NOMO-1 treated with dmso at 0.1 percent for 144 hours (cell line): ENCODE results near the gene SMARCE1.

ENCODE experiments used
- DNase-seq: peaks from one replicate; lab custom pipeline; 2025; ENCODE audit not compliant: unreplicated experiment; lab: John Stamatoyannopoulos, UW

SMARCE1 gene

DNA sequence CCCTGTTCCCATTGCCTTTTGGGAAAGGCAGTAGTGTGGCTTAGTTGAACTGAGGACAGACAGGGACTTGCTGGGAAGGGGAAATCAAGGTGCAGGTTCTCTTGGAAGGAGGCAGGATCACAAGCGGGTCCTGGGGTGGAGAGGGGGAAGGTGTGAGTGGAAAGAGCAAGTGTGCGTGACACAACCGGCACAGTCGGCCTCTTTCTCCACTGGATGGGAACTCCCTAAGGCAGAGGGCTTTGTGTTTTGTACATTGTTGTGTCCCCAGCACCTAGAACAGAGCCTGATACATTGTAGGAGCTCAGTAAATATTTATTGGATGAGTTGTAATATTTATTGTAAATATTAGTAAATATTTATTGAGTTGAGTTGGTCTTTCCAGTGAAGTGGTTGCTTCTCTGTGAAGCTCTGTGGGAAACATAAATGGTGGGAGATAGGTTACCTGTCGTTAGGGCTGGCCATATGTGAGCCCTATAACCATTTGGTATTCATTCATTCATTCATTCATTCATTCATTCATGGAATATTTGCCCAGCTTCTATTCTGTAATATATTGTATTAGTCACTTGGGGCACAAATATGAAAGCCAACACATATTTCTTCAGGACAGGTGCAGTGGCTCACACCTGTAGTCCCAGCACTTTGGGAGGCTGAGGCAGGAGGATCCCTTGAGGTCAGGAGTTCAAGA is 34.0 kb downstream of the SMARCE1 start:
- DNase-seq, result no peak

DNA sequence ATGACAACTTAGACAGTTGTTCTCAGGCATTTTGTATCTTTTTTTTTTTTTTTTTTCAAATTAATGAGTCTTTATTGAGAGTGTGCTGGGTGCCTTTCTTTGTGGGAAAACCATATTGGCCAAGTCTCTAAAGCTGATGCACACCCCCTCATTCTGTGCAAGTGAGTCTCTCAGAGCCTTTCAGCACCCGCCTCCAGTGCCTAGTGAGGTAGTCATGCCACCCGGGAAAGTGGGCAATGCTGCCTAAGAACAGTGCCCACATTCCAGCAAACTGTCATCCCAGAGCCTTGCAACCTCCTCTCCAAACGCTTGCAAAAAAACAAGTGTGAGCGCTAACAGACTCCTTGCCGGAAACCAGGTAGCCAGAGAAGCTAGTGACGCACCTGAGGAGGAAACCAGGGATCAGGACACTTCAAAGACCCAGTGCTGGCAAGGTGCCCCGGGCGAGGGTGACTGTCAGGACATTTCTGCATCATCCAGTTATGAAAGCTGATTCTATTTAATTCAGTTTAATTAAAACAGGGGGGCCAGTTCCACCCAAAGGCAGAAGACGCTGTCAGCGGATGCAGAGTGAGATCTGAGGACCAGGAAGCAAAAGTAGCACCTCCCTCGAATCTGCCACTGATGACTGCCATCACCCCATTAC is 34.9 kb downstream of the SMARCE1 start:
- no peak for DNase-seq

DNA sequence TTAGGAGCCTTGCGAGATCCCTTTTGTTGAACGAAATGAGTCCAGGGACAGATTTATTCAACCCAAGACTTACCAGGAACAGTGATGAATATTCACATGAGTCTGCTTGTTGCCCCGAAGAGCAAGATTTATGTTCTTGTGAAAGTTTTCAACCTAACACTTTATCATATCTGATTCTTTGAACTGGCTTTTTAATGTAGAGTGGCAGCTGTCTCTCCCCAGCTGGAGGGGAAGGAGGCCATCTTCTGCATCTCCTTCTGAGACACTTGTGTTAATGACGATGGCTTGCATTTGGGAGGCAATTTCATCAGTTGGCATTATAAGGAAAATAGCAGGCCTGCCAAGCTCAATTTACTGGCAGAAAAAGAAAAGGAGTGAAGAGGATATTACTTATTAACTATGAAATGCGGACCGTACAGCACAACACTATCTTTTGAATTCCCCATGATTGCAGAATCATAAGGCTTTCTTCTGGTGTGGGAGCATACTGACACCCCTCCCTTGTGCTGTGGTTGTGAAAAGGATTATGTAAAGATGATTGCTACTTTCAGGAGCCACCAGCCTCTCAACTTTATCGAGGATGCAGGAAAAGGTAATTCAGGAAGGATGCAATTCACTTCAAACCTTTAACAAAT is 35.7 kb downstream of the SMARCE1 start:
- no peak for DNase-seq

DNA sequence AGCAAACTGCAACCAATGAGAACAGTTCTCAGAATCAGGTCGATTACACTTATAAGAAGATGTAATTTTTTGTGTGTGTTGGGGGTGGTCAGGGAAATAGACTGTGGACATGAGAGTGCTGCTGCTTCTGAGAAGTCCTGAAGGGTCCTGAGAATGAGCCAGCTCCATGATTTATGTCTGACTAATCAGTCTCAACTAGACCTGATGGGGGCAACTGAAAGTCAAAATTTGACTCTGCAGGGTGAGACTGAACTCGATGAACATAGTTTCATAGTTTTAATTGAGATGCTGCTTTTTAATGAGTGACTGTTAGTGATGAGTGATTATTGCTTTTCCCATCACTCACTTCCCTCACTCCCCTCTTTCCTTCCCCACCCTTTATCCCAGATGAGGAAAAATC is 37.3 kb downstream of the SMARCE1 start:
- no peak for DNase-seq

DNA sequence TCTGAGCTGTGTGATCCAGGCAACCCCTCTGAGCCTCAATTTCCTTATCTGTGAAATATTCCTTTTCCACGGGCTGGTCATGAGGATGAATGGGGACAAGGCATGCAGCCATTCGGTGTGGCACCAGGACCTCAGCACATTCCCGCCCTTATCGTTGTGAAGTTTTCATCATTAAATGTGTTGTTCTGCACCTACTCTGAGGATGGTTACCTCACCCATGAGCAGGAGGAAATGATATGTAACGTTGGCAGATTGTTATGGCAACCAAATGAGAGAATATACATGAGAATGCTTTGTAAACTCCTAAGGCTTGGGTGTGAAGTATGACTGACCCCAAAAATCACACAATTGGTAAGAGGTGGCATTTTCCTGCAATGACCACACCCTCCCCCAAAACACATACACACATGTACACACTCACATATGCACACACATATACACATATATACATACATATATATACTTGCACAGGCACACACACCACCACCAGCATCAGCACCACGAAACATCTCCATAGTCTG is 39.5 kb downstream of the SMARCE1 start:
- no peak for DNase-seq

DNA sequence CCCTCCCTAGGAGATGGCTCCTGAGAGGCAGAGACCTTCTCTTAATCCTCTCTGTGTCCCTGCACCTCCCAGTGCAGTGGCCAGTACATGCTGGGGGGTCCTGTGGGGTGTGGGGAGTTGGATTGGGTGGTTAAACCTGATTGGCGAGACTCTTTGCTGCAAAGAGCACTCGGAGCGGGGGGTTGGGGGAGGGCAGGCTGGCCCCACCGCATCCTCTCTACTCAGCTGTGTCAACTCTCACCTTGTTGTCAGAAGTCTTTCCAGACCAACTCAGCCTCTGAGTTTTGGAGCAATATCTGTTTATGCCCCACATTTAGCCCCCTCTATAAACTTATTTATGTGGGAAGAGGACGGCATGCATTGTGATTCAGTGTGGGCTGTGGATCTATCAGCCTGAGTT is 40.0 kb downstream of the SMARCE1 start:
- no peak for DNase-seq

DNA sequence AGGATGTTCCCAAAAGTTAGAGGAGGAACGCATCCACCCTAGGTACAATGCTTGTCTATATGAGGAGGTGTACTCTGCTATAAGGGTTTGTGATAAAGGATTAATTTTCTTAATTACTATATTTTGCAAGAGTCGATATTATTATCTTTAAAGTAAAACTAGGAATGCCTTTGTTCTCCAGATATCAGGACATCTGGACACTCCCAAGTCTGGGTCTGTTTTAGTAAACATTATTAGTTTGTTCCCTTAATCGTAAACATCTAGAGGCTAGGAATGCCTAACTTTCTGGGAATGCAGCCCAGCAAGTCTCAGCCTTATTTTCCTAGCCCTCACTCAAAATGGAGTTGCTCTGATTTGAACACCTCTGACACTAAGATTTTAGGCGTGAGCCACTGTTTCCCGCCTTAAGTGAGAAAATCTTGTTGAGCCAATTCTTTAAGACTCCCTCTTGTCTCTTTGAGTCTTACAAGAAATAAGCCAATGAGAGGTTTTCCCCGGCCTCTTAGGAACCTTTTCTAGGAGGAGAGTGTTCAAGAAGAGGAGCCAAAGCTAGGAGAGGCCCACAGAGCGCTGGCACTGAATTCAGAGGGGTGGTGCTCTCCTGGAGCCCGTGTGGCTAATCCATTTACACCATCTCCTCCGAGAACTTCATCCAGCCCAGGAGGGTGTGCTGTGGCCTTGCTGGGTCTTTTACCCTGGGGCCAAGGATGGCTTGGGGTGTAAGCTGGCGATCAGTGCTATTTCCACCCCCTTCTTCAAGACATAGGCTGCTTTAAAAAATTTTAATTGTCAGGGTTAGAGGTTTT is 40.9 kb downstream of the SMARCE1 start:
- no peak for DNase-seq

DNA sequence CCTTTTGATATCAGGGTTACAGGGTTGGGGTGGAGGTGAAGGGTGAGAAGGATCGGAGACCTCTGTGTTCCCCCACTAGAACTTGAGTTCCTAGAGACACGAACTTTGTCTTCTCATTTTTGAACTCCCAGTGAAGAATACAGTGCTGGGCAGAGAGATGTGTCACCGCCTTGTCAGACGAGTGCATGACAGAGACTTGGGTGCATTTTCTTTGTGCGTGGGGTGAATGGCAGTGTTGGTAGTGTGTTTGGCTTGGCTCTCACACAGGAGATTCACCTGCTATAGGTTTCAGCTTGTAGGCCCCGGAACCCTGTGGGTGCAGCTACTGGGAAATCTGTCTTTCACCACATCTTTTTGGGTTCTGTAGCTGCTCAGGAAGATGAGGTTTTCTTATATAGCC is 42.3 kb downstream of the SMARCE1 start:
- DNase-seq, result no peak

DNA sequence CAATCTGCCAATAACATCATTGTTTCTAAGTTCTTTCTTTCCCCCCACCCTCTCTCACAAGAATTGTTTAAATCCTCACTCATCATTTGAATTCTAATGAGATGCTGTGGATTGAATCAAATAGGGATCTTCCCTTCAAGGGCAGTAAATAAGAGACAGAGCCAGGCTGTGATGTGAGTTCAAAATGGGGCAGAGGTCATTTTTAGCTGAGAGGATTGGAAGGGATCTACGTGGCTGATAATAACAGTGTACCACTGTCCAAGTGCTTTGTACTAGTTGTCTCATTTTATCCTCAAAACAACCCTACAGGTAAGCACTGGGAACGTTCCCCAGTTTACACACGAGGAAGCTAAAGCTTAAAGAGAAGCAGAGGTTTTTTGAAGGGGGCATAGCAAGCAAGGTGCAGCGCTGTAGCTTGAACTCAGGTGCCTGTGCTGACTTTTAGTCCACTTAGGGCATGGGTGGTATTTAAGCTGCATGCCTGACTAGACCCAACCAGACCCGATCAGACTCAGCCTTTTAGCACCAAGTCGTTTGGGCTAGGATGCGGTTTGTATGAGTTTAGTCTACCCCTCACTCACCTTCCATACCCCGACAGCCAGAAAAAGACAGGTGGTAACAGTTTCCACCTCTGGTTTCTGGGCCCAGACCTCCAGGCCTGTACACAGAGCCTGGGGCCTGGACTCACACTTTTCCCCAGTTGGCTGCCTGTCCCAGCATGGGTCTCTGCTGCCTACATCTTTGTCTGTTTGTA is 43.1 kb downstream of the SMARCE1 start:
- DNase-seq, result no peak

DNA sequence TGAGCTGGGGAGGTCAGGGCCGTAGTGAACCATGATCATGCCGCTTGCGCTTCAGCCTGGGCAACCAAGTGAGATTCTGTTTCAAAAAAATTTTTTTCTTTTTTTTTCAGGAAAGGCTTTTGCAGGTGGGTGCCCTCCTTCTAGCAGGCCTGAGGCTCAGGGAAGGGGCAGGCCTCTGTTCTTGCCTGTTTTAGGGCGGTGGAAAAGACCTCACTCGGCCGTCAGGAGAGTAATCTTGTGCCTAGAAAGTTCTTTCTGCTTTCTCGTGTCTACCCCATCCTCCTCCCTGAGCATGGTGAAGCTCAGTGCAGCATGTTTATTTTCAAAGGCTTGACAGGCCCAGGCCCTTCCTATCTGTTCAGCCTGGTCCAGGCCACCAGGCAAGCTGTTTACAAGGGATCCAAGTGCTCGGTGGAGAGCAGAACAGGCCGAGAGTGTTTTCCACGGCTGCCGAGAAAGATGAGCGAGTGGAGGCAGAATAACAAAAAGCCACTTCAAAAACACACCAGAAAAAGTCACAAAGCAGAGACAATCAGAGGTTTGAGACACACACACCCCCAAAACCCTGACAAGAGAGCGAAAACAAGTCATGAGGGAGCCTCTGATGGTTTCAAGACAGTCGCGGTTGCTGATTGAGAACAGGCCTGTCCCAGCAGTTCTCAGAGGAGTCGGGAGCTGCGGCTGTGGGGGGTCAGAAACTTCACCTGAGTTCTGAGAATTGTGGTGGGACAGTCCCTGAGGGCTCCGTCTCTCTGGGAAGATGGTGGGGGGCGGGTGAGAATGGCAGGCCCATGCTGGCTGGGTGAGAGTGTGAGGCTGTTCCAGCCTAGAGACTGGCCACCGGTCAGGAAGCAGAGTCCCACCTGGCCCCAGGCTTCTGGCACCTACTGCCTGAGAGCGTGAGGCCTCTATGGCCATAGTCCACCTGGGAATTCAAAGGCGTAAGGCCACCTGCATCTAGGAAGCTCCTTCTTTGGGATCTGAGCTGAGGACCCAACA is 44.9 kb downstream of the SMARCE1 start:
- DNase-seq, result no peak

DNA sequence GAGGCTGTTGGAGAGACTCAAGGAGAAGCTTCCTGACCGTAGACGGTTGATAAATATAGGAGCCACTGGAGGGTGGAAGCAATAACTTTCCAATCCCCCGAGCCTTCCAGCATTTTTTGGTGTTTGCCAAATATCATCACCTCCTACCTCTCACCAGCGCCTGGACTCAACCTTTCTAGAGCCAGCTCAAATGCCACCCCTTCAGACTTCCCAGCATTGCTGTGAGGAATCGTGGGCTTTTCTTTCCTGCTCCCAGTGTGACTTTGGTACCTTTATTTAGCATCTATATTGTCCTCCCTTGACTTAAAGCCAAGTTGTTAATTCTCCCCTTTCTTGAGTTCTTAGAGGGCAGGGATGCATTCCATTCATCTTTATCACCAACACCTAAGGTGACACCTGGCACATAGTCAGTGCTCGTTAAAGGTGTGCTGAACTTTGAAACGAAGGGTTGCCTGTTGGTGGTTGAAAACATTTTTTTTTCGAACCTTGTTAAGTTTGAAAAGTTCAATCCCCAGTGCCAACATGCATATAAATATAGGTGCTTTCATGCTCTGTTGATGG is 47.1 kb downstream of the SMARCE1 start:
- no peak for DNase-seq

DNA sequence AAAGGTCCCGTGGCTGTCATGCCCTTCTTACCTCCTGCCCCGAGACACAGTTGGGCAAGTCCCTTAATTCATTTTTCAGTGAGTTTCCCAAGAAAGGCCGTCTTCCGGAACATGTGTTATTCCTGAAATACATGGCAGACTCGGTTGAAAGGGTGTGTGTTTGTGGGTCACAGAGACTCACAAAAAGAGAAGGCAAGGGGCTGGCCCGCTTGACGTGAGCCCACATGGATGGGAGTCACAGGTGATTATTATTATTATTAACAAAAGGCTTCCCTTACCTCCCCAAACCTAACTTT is 48.2 kb downstream of the SMARCE1 start:
- no peak for DNase-seq

DNA sequence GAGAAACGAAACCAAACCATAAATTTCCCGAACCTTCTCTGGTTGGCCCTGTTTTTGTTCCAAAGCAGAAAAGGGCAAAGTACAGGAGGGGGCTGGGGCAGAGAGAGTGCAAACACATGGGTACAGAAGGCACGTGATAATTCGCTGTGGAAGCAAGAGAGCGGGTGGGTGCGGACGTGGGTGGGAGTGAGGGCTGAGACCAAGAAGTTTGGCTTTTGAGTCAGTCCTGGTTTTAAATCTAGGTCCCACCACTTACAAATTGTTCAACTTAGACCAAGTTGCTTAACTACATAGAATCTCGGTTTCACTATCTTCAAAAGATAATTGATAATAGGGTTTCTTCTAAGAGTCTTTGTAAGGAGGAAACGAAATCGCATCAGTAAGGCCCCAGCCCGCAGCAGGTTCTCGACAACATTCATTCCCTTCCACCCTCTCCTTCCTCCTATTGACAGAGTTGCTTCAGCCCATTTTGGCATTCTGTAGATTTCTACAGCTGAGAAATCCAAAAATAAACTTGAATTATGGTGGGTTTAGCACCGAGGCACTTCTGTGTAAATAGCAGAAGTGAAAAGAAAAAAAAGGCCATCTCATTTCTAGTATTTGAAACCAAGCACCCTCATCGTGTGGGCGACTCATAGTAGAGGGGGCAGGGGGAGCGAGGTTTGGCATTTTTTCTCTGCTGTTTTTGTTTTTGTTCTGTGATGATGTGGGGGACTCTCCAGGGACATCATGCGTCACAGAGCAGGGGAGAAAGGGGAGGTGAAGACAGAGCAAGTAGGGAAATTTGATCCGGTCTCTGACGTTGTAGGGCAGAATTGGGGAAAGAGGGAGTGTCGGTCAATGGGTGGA is 48.8 kb downstream of the SMARCE1 start:
- peak; percentile 82 for DNase-seq

DNA sequence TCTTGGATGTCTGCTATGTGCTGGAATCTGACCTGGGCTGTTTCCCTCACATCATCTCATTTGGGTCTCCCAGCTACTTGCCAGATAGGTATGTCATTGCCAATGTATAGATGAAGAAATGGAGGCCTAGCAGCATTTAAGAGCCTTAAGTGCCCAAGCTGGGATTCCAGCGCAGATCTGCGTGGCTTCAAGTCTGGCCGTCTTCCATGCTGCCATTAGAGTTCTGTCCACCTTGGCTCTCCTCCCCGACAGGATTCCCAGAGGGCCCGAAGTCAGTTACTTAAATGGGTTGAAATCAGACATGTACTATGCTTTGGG is 49.4 kb downstream of the SMARCE1 start:
- DNase-seq, result no peak

DNA sequence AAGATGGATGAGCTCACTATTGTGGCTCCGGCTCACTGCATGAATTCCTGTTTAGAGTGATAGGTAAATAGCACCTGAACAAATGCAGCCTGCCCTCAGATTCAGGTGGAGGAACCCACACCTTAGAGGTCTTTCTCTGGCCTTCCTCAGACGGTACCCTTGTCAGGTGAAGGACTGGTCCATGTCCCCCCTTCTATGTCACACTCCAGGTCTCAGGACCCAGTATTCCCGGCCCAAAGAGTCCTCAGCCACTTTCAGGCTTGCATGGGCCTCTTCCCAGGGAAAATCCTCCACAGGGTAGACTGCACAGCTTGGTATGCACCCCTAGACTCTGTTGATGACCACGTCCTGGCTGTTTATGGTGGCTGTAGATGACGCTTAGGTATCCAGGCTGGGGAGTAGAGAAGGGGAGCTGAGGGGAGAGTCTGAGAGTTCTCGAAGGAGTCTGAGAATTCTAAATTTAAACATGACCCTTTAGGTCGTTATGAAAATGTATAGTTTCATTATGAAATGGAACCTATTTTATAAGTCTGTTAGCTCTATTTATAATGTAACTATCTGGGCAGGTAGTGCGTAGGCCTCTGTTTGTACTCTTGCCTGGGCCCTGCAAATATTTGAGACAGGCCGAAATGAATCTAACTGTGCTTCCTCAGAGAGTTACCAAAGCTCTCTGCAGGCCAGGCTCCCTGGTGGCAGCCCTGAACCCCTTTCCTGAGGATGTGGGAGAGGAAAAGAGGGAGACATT is 49.9 kb downstream of the SMARCE1 start:
- no peak for DNase-seq

DNA sequence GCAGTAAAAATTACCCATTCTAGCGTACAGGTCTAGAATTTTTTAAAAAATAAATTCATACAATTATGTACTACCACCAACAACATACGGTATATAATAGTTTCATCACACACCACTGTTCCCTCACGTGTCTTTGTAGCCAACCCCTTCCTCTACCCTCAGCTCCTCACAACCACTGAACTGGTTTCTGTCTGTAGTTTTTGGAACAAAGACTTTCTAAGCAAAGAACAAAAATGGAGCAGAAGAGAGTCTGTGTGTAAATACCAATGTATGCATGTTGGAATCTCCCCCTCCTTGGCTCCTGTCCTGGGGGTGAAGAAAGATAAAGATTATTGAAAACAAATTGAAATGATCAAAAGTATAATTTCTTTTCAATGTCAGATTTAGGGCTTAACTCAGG is 50.5 kb downstream of the SMARCE1 start:
- DNase-seq, result no peak

DNA sequence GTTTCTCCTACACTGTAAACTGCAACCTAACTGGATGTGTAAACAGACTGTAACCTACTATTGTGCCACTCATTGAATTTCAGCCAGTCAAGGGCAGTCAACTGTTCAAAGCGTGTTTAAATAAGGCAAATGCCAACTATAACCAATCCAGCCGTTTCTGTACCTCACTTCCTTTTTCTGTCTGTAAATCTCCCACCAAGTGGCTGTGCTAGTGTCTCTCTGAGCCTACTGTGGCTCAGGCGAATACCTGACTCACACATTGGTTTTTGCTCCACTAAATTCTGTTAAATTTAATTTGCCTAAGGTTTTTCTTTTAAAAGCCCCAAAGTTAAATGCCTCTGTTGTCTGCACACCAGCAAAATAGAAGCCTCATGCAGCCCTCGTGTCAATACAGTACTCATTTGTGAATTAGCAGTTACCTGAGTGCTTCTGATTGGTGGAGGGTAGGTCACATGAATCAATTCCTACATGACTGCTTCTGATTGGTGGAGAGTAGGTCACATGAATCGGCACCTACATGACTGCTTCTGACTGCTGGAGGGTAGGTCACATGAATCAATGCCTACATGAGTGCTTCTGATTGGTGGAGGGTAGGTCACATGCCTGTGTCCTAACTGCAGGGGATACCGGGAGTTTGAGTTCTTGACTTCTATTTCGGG is 51.2 kb downstream of the SMARCE1 start:
- peak; percentile 64 for DNase-seq
